ENCODE data around the gene SP6.

The SP6 gene

DNA sequence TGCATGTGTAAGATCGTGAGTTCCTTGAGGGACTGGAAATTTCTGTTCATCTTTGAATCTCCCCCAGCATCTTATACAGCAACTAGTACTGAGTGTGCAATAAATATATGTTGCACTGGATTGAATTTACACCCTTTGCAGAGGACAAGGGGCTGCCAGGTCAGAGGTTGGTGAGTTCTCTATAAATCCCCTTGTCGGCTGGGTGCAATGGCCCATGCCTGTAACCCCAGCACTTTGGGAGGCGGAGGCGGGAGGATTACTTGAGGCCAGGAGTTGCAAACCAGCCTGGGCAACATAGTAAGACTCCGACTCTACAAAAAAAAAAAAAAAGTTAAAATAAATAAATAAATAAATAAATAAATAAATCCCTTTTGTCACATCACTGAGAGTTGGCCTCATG, 9.4 kb upstream of the SP6 start:
- Histone ChIP-seq H3K36me3 (ENCODE audit: insufficient read depth, low read length) (no peaks in the 10 kb centered on the region), H3K27ac (ENCODE audit: low read length) (no peak overlapping the region), H3K9ac (ENCODE audit: low read depth, low read length) (no peak overlapping the region), H3K4me2 (ENCODE audit: insufficient read depth, low read length) (no peak overlapping the region), H3K9me3 (ENCODE audit: insufficient read depth, low read length, severe bottlenecking) (no peaks in the 10 kb centered on the region), H3K4me1 (ENCODE audit: insufficient read depth, low read length) (no peaks in the 10 kb centered on the region), H4K20me1 (ENCODE audit: insufficient read depth, low read length) (no peaks in the 10 kb centered on the region), H2AFZ (ENCODE audit: low read depth, low read length) (no peak overlapping the region), H3K4me3 (ENCODE audit: low read depth in 1 of 2, low read length in 2 of 2) (no peak overlapping the region), H3K27me3 (ENCODE audit: insufficient read depth, low read length, poor library complexity) (peaks cover 16% of the 10 kb centered on the region), H3K79me2 (ENCODE audit: insufficient read depth, low read length) (no peaks in the 10 kb centered on the region)
- no peak for DNase-seq
- TF ChIP-seq EZH2 (IDR thresholded peaks at IDR 0.05; ENCODE audit: borderline replicate concordance, low read depth, low read length, severe bottlenecking): no peak
- TF ChIP-seq, protein P1, sequence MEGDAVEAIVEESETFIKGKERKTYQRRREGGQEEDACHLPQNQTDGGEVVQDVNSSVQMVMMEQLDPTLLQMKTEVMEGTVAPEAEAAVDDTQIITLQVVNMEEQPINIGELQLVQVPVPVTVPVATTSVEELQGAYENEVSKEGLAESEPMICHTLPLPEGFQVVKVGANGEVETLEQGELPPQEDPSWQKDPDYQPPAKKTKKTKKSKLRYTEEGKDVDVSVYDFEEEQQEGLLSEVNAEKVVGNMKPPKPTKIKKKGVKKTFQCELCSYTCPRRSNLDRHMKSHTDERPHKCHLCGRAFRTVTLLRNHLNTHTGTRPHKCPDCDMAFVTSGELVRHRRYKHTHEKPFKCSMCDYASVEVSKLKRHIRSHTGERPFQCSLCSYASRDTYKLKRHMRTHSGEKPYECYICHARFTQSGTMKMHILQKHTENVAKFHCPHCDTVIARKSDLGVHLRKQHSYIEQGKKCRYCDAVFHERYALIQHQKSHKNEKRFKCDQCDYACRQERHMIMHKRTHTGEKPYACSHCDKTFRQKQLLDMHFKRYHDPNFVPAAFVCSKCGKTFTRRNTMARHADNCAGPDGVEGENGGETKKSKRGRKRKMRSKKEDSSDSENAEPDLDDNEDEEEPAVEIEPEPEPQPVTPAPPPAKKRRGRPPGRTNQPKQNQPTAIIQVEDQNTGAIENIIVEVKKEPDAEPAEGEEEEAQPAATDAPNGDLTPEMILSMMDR (IDR thresholded peaks at IDR 0.05; ENCODE audit: borderline replicate concordance, extremely low read depth, low read length, poor library complexity, severe bottlenecking): no peak
- ATAC-seq (ENCODE audit: insufficient read depth, low read depth): no peak

DNA sequence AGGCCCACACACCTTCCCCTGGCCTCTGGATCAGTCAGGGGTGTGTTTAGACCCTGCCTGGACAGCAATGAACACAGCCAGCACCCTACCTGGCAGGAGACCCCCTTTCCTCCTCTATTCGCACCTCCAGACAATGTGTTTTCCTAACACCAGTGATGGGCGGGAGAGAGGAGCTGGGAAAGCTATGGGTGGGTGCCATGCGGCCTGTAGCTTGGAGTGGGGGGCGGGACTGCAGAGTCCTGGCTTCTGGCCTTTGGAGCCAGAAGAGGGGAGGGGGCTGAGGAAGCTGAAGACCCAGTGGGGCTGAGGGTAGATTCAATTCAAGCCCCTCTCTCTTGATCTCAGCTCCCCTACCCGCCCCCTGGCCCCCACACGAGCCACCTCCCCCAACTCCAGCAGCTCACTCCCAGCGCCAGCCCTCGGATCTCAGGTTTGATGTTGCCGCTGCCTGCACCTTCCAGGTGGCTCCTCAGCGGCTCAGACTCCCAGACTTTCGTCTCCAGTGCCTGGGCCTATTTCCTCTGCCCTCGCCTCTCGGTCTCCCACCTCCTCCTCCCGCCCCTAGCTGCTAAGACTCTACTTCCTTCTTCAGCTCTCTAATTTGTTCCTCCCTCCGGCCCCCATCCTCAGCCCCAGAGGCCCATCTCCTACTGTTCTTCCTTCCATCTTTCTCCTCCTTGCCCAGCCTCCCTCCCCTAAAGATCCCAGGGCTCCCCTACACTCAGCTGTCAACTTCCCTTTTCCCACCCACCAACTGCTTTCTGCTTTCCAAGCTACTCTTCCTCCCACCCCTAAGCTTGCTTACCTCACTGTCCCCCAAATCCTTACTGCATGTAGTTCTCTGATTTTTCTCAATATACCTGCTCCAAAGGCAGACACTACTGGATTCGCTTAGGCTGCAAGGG, 6.8 kb upstream of the SP6 start:
- no peaks in the 10 kb centered on the region for H4K20me1 ChIP-seq (ENCODE audit: insufficient read depth, low read length)
- H3K36me3 ChIP-seq (ENCODE audit: insufficient read depth, low read length): no peaks in the 10 kb centered on the region
- no peak overlapping the region for H3K27ac ChIP-seq (ENCODE audit: low read length)
- H3K4me2 ChIP-seq (ENCODE audit: insufficient read depth, low read length): no peak overlapping the region
- no peak for TF ChIP-seq EZH2 (IDR thresholded peaks at IDR 0.05; ENCODE audit: borderline replicate concordance, low read depth, low read length, severe bottlenecking)
- no peak overlapping the region for H3K4me3 ChIP-seq (ENCODE audit: low read depth in 1 of 2, low read length in 2 of 2)
- DNase-seq (no peak), ATAC-seq (ENCODE audit: insufficient read depth, low read depth) (no peak)
- H3K27me3 ChIP-seq (ENCODE audit: insufficient read depth, low read length, poor library complexity): peaks cover 40% of the 10 kb centered on the region
- H3K9me3 ChIP-seq (ENCODE audit: insufficient read depth, low read length, severe bottlenecking): no peaks in the 10 kb centered on the region
- no peak overlapping the region for H3K9ac ChIP-seq (ENCODE audit: low read depth, low read length)
- no peaks in the 10 kb centered on the region for H3K79me2 ChIP-seq (ENCODE audit: insufficient read depth, low read length)
- H3K4me1 ChIP-seq (ENCODE audit: insufficient read depth, low read length): no peaks in the 10 kb centered on the region
- no peak overlapping the region for H2AFZ ChIP-seq (ENCODE audit: low read depth, low read length)

DNA sequence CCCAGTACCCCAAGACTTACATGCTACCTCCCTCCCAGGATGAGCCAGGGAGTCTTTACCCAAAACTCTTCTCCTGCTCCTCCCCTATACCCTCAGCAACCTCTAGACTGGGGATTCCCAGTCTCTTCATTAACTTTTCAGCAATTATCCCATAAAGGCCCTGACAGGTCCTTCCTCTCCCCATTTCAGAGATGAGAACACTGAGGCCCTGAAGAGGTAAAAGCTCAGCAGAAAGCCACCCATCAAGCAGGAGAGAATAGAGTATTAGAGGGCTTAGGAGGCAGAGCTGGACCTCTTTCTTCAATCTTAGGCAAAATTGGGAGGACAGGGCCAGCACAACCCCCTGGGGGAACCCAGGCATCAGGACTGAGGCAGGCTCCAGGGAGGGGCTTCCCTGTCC, 5.9 kb upstream of the SP6 start:
- Histone ChIP-seq H4K20me1 (ENCODE audit: insufficient read depth, low read length) (no peaks in the 10 kb centered on the region), H3K79me2 (ENCODE audit: insufficient read depth, low read length) (no peaks in the 10 kb centered on the region), H3K4me3 (ENCODE audit: low read depth in 1 of 2, low read length in 2 of 2) (no peak overlapping the region), H3K4me1 (ENCODE audit: insufficient read depth, low read length) (no peaks in the 10 kb centered on the region), H3K9ac (ENCODE audit: low read depth, low read length) (no peak overlapping the region), H2AFZ (ENCODE audit: low read depth, low read length) (no peak overlapping the region), H3K36me3 (ENCODE audit: insufficient read depth, low read length) (no peaks in the 10 kb centered on the region), H3K27me3 (ENCODE audit: insufficient read depth, low read length, poor library complexity) (peaks cover 46% of the 10 kb centered on the region), H3K27ac (ENCODE audit: low read length) (no peak overlapping the region), H3K9me3 (ENCODE audit: insufficient read depth, low read length, severe bottlenecking) (no peaks in the 10 kb centered on the region), H3K4me2 (ENCODE audit: insufficient read depth, low read length) (no peak overlapping the region)
- TF ChIP-seq, protein P1 (IDR thresholded peaks at IDR 0.05; ENCODE audit: borderline replicate concordance, extremely low read depth, low read length, poor library complexity, severe bottlenecking): no peak
- TF ChIP-seq EZH2 (IDR thresholded peaks at IDR 0.05; ENCODE audit: borderline replicate concordance, low read depth, low read length, severe bottlenecking): no peak
- DNase-seq (no peak), ATAC-seq (ENCODE audit: insufficient read depth, low read depth) (no peak)

DNA sequence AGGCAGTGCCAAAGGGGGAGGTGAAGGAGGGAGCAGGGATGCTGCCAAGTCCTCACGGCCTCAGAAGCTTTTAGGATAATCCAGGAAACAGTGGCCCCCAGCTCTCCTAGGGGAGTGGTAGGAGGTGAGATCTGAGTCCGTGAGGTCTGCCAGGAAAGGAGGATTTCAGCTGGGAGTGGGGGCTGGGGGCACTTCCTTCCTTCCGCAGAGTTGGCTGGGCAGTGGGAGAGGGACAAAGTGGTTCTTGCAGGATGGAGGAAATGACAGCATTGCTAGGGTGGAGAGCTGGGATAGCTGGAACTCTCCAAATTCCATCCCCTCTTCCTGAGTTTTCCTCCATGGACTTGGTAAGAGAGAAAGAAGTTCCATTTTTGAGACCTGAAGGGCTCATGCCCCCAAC, 4.8 kb upstream of the SP6 start:
- no peak overlapping the region for H3K27ac ChIP-seq (ENCODE audit: low read length)
- peaks cover 47% of the 10 kb centered on the region for H3K27me3 ChIP-seq (ENCODE audit: insufficient read depth, low read length, poor library complexity)
- no peaks in the 10 kb centered on the region for H3K36me3 ChIP-seq (ENCODE audit: insufficient read depth, low read length)
- no peak overlapping the region for H3K4me2 ChIP-seq (ENCODE audit: insufficient read depth, low read length)
- H2AFZ ChIP-seq (ENCODE audit: low read depth, low read length): no peak overlapping the region
- TF ChIP-seq EZH2 (IDR thresholded peaks at IDR 0.05; ENCODE audit: borderline replicate concordance, low read depth, low read length, severe bottlenecking): no peak
- TF ChIP-seq, protein P1 (IDR thresholded peaks at IDR 0.05; ENCODE audit: borderline replicate concordance, extremely low read depth, low read length, poor library complexity, severe bottlenecking): no peak
- H3K9ac ChIP-seq (ENCODE audit: low read depth, low read length): no peak overlapping the region
- no peaks in the 10 kb centered on the region for H3K9me3 ChIP-seq (ENCODE audit: insufficient read depth, low read length, severe bottlenecking)
- DNase-seq (no peak), ATAC-seq (ENCODE audit: insufficient read depth, low read depth) (no peak)
- no peaks in the 10 kb centered on the region for H4K20me1 ChIP-seq (ENCODE audit: insufficient read depth, low read length)
- H3K4me1 ChIP-seq (ENCODE audit: insufficient read depth, low read length): no peaks in the 10 kb centered on the region
- H3K4me3 ChIP-seq (ENCODE audit: low read depth in 1 of 2, low read length in 2 of 2): no peak overlapping the region
- H3K79me2 ChIP-seq (ENCODE audit: insufficient read depth, low read length): no peaks in the 10 kb centered on the region
